BLaER1 treated with 17β-estradiol and CSF1 and Interleukin-3, amounts not matched to agents 10 nM and 100 nM (cell line): ENCODE results near the gene SELPLG.

Experiments used
- H3K27ac ChIP-seq, 11 experiments: shearing (Covaris generic); formaldehyde crosslinking; 2 replicates each; pipeline ENCODE4 v1.8.1; 2022
- H3K27me3 ChIP-seq, 11 experiments: shearing (Covaris generic); formaldehyde crosslinking; 2 replicates each; pipeline ENCODE4 v1.8.1; 2022
- H3K36me3 ChIP-seq, 11 experiments: shearing (Covaris generic); formaldehyde crosslinking; 2 replicates each; pipeline ENCODE4 v1.8.1; 2022
- H3K4me1 ChIP-seq, 10 experiments: shearing (Covaris generic); formaldehyde crosslinking; 2 replicates each; pipeline ENCODE4 v1.8.1; 2022
- H3K4me2 ChIP-seq, 11 experiments: shearing (Covaris generic); formaldehyde crosslinking; 2 replicates each; pipeline ENCODE4 v1.8.1; 2022
- H3K4me3 ChIP-seq, 10 experiments: shearing (Covaris generic); formaldehyde crosslinking; 2 replicates each; pipeline ENCODE4 v1.8.1; 2022
- H3K9ac ChIP-seq, 11 experiments: shearing (Covaris generic); formaldehyde crosslinking; 2 replicates each; pipeline ENCODE4 v1.8.1; 2022
- H3K9me3 ChIP-seq, 11 experiments: shearing (Covaris generic); formaldehyde crosslinking; replicated peaks in 1 of 11; 2 replicates each; pipeline ENCODE4 v1.8.1; 2022
- H4K20me1 ChIP-seq, 11 experiments: shearing (Covaris generic); formaldehyde crosslinking; 2 replicates each; pipeline ENCODE4 v1.8.1; 2022
- Cebpa-rat ChIP-seq, 11 experiments: shearing (Covaris generic); IDR thresholded peaks; 2 replicates each; pipeline ENCODE4 v1.8.1; 2022

Gene SELPLG

DNA sequence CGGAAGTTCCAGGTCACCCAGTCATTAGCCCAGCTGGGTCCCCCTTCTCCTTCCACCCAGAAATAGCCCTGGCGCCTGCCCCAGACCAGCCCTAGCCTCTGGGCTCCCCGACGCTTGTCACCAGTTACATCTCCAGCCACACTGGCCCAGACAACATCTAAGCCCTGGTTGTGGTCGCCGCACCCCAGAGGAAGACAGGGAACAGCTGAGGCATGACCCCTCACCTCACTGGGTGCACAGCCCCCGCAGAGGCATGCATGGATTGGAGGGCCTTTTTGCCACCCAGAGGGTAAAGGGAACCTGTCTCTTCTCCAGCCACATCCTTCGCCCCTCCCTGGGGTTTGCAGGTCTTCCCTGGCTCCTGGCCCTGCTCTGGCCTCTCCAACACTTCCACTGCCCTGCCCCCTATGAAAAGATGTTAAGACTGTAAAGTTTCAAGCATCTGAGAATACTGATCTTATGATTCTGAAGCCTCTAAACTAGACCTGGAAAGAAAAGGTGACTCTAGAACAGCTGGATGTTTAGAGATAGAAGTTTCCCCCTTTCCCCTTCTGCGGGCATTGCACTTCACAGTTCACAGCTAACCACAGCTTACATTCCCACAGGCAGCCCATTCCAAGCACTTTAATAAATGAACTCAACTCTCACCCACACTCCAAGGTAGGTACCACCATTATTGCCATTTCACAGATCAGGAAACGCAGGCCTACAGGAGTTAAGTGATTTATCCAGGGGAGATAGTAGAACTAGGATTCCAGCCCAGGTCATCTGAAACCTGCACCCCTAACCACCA, 50.5 kb downstream of the SELPLG start:
- Histone ChIP-seq H3K4me3 (no peak overlapping the region), H4K20me1 (no peaks in the 10 kb centered on the region), H3K27me3 (no peaks in the 10 kb centered on the region), H3K36me3 (no peaks in the 10 kb centered on the region), H3K4me1 (peaks cover 35 to 48% (median 42%) of the 10 kb centered on the region in 10 experiments), H3K9ac (peak overlapping the region in 1 of 11 experiments; percentile 32; a peak in 1 of 22 replicates), H3K4me2 (peak overlapping the region; percentile 42 to 79 (median 68)), H3K9me3 (no peaks in the 10 kb centered on the region; a peak in 1 of 22 replicates), H3K27ac (no peak overlapping the region)
- no peak for TF ChIP-seq Cebpa-rat (IDR thresholded peaks at IDR 0.05)

DNA sequence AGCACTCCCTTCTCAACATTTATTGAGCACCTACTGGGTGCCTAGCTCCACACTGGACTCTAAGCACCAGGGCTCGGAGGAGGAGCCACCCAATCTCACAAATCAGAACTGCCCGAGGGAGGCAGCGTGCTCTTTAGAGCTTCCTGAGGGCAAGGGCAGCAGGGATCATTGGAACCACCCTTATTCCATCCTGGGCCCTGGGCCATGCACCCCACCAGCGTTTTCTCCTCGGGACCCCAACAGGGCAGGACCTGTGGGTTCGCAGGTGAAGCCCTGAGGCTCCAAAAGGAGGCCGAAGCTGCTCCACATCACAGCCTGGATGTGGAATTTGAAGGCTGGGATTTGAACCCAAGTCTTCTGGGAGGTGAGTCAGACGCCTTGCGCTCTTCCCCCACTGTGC, 51.2 kb downstream of the SELPLG start:
- H3K9ac ChIP-seq, result no peak overlapping the region
- no peaks in the 10 kb centered on the region for H4K20me1 ChIP-seq
- peak overlapping the region; percentile 42 to 79 (median 68) for H3K4me2 ChIP-seq
- no peak overlapping the region; a peak in 1 of 22 replicates for H3K27ac ChIP-seq
- no peaks in the 10 kb centered on the region for H3K27me3 ChIP-seq
- no peak for TF ChIP-seq Cebpa-rat (IDR thresholded peaks at IDR 0.05)
- no peak overlapping the region for H3K4me3 ChIP-seq
- no peaks in the 10 kb centered on the region for H3K36me3 ChIP-seq
- H3K4me1 ChIP-seq, result peaks cover 35 to 52% (median 43%) of the 10 kb centered on the region in 10 experiments
- H3K9me3 ChIP-seq, result no peaks in the 10 kb centered on the region; a peak in 1 of 22 replicates

DNA sequence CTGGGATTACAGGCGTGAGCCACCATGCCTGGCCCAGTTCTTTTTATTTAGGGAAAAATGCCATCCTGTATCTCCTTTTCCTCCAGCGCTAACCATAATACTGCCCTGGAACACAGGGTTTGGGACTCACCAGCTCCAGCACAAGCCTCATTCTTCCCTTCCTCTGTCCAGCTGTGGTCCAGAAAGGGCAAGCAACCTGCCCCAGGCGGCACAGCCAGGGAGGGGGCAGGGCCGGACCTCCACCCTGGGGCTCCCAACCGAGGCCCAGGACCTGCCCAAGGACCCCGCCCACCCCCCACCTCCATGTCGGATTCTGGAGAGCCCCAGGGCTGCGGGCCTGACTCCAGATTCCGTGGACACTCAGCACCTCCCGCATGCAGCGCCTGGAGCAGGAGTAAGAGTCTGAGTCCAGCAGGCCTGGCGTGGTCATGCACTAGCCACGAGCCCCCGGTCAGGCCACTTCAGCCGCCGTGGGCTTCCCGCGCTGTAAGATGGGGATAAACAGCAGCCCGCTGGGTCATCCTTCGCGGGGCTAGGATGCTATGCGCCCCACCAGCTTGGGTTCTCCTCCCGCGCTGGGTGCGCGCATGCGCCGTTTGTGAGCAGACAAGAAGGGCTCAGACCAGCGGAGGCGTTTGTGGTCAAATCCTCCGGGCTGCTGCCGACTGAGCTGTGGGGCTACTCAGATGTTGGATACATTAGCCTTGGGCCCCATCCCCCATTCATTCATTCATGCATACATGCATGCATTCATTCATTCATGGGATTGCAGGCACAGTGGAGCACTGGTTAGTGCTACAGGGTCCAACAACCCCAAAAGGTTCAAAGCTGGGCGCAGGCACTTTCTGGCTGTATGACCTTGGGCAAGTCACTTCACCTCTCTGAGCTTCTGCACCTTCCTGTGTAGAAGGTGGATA, 52.1 kb downstream of the SELPLG start:
- Histone ChIP-seq H3K4me3 (no peak overlapping the region), H3K4me2 (no peak overlapping the region), H3K27ac (no peak overlapping the region), H4K20me1 (no peaks in the 10 kb centered on the region), H3K9me3 (no peaks in the 10 kb centered on the region; a peak in 1 of 22 replicates), H3K4me1 (peaks cover 43 to 60% (median 51%) of the 10 kb centered on the region in 10 experiments), H3K36me3 (no peaks in the 10 kb centered on the region), H3K27me3 (no peaks in the 10 kb centered on the region), H3K9ac (no peak overlapping the region)
- no peak for TF ChIP-seq Cebpa-rat (IDR thresholded peaks at IDR 0.05)

DNA sequence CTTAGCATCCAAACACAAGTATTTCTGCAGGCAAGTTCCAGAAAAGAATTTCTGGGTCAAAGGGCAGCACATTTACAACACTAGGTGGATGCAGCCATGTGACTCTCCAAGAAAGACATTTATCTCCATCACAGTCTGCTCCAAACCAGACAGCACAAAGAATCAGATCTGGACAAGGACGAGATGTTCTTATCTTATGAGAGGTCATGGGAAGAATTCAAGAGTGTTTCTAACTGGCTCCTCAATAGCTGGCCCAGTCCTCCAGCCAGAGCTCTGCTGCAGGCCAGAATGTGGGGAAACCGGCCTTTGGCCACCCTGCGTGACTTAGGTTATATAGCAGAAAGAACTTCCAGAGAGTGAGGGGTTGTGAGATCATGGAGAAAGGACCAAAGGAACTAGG, 53.2 kb downstream of the SELPLG start:
- Histone ChIP-seq H3K36me3 (no peaks in the 10 kb centered on the region), H3K9ac (no peak overlapping the region), H4K20me1 (no peaks in the 10 kb centered on the region), H3K4me1 (peaks cover 53 to 70% (median 62%) of the 10 kb centered on the region in 10 experiments), H3K9me3 (no peaks in the 10 kb centered on the region; a peak in 1 of 22 replicates), H3K27ac (no peak overlapping the region), H3K4me3 (no peak overlapping the region), H3K4me2 (peak overlapping the region in 4 of 11 experiments; percentile 43 to 76 (median 55); a peak in 2 of 22 replicates), H3K27me3 (no peaks in the 10 kb centered on the region)
- no peak for TF ChIP-seq Cebpa-rat (IDR thresholded peaks at IDR 0.05)

DNA sequence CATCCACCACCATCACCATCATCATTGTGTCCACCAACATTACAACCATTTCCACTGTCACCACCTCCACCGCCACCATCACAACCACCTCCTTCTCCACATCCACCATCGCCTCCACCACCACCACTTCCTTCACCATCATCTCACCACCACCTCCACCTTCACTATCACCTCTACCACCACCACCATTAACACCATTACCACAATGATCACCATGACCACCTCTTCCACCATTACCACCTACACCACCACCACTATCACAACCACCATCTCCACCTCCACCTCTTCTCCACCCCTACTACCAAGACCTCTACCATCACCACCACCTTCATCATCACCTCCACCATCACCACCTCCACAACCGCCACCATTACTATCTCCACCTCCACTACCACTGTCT, 54.9 kb downstream of the SELPLG start:
- H3K4me3 ChIP-seq, result no peak overlapping the region
- no peaks in the 10 kb centered on the region for H3K36me3 ChIP-seq
- H3K27ac ChIP-seq, result peak overlapping the region in 1 of 11 experiments; percentile 16; a peak in 2 of 22 replicates
- no peaks in the 10 kb centered on the region for H3K27me3 ChIP-seq
- H3K4me2 ChIP-seq, result peak overlapping the region; percentile 43 to 77 (median 53)
- TF ChIP-seq Cebpa-rat (IDR thresholded peaks at IDR 0.05), result no peak
- no peaks in the 10 kb centered on the region for H4K20me1 ChIP-seq
- peaks cover 65 to 82% (median 73%) of the 10 kb centered on the region in 10 experiments for H3K4me1 ChIP-seq
- H3K9ac ChIP-seq, result no peak overlapping the region
- no peaks in the 10 kb centered on the region; a peak in 1 of 22 replicates for H3K9me3 ChIP-seq

DNA sequence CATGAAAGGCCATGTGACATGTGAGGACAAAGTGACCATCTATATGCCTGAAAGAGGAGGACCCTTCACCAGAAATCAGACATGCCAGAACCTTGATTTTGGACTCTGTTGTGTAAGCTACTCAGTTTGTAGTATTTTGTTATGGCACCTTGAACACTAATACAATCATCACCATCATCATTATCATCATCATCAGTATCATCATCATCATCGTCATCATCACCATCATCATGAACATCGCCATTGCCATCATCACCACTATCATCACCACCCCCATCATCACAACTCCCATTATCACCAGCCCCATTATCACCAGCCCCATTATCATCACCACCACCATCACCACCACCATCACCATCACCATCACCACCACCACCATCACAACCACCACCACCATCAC, 55.4 kb downstream of the SELPLG start:
- no peak for TF ChIP-seq Cebpa-rat (IDR thresholded peaks at IDR 0.05)
- H4K20me1 ChIP-seq, result no peaks in the 10 kb centered on the region
- H3K27me3 ChIP-seq, result no peaks in the 10 kb centered on the region
- peak overlapping the region in 1 of 11 experiments; percentile 16; a peak in 1 of 22 replicates for H3K27ac ChIP-seq
- H3K9ac ChIP-seq, result no peak overlapping the region
- peak overlapping the region in 4 of 11 experiments; percentile 1 to 76 (median 68); a peak in 5 of 22 replicates for H3K4me2 ChIP-seq
- no peaks in the 10 kb centered on the region for H3K36me3 ChIP-seq
- peaks cover 64 to 81% (median 72%) of the 10 kb centered on the region in 10 experiments for H3K4me1 ChIP-seq
- H3K9me3 ChIP-seq, result no peaks in the 10 kb centered on the region; a peak in 1 of 22 replicates
- H3K4me3 ChIP-seq, result no peak overlapping the region

DNA sequence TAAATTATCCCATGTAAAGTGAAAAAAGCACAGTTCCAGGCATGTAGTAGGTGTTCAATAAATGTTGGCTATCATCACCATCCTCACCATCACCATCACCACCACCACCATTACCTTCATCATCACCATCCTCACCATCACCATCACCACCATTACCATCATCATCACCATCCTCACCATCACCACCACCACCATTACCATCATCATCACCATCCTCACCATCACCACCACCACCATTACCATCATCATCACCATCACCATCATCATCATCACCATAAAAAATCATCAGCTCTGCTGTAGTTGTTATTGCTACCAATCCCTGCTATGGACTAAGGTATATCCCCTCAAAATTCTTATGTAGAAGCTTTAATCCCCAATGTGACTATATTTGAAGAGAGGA, 56.2 kb downstream of the SELPLG start:
- Histone ChIP-seq H3K27ac (peak overlapping the region in 3 of 11 experiments; percentile 6 to 67 (median 65); a peak in 4 of 22 replicates), H3K4me2 (peak overlapping the region in 9 of 11 experiments; percentile 58 to 75 (median 68); a peak in 16 of 22 replicates), H3K4me1 (peaks cover 56 to 81% (median 70%) of the 10 kb centered on the region in 10 experiments), H3K9ac (no peak overlapping the region), H3K9me3 (no peaks in the 10 kb centered on the region; a peak in 1 of 22 replicates), H3K36me3 (no peaks in the 10 kb centered on the region), H4K20me1 (no peaks in the 10 kb centered on the region), H3K4me3 (no peak overlapping the region), H3K27me3 (no peaks in the 10 kb centered on the region)
- no peak for TF ChIP-seq Cebpa-rat (IDR thresholded peaks at IDR 0.05)

DNA sequence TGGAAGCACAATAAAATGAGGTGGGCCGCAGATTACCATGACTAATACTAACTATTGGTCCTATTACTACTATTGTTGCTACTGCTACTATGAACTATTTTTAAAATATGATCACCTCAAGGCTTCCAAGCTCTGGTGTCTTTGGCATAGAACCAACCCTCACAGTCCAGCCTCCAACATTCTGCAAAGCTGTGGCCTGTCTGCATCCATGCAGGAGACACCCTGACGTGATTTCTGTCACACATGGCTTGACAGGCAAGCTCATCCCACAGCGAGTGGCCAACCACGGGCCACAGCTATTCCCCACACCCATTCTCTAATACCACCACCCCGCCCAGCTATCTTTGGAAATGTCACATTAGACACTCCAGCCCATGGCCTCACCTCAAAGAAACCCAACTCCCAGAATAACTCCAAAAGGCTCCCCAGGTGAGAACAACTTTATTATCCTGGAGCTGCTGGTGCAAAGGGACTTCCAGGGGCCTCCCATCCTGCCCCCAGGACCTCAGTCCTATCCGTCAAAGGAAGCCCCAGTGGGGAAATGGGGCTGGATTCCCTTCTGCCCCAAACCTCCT, 56.9 kb downstream of the SELPLG start:
- Histone ChIP-seq H3K4me3 (no peak overlapping the region), H3K27ac (peak overlapping the region in 6 of 11 experiments; percentile 6 to 67 (median 54); a peak in 8 of 22 replicates), H3K36me3 (no peaks in the 10 kb centered on the region), H3K27me3 (no peaks in the 10 kb centered on the region), H3K9me3 (no peaks in the 10 kb centered on the region; a peak in 1 of 22 replicates), H3K9ac (no peak overlapping the region; a peak in 2 of 22 replicates), H3K4me2 (peak overlapping the region; percentile 58 to 75 (median 68); a peak in 21 of 22 replicates), H3K4me1 (peaks cover 54 to 83% (median 70%) of the 10 kb centered on the region in 10 experiments), H4K20me1 (no peaks in the 10 kb centered on the region)
- TF ChIP-seq Cebpa-rat (IDR thresholded peaks at IDR 0.05), result no peak
